H9 (cell line): Measurements from ENCODE around the gene RAB11FIP4. TPM values are rescaled to one million over a fixed set of nuclear protein-coding genes. Genes with fewer than 3 reads are reported as not detected.

Experiments used
- DNase-seq: peaks from one replicate; pipeline ENCODE4 v3.0.0-alpha.2; 2017
- H2AFZ ChIP-seq: one replicate; pipeline ENCODE4 v1.6.1; 2013; ENCODE audit warnings: mild to moderate bottlenecking, low read length, control low read depth, moderate library complexity
- H2AK5ac ChIP-seq: 2 replicates; pipeline ENCODE4 v1.6.1; 2013; ENCODE audit warnings: low read length, control low read depth, mixed read lengths; ENCODE audit not compliant: insufficient read length
- H2BK120ac ChIP-seq: one replicate; pipeline ENCODE4 v1.6.1; 2013; ENCODE audit warnings: low read depth, mild to moderate bottlenecking, low read length, control low read depth, inconsistent platforms; ENCODE audit not compliant: poor library complexity, severe bottlenecking
- H2BK12ac ChIP-seq: 2 replicates; pipeline ENCODE4 v1.6.1; 2013; ENCODE audit warnings: low read length, control low read depth, mixed read lengths, low read depth; ENCODE audit not compliant: insufficient read length
- H2BK15ac ChIP-seq: 2 replicates; pipeline ENCODE4 v1.6.1; 2013; ENCODE audit warnings: low read depth, low read length, control low read depth
- H2BK20ac ChIP-seq: one replicate; pipeline ENCODE4 v1.6.1; 2013; ENCODE audit warnings: low read depth, mild to moderate bottlenecking, low read length, control low read depth, inconsistent platforms; ENCODE audit not compliant: poor library complexity, severe bottlenecking
- H2BK5ac ChIP-seq: 2 replicates; pipeline ENCODE4 v1.6.1; 2013; ENCODE audit warnings: low read length, control low read depth, mixed read lengths; ENCODE audit not compliant: insufficient read length
- H3K14ac ChIP-seq: 2 replicates; pipeline ENCODE4 v1.6.1; 2013; ENCODE audit warnings: low read length, control low read depth; ENCODE audit not compliant: insufficient read depth
- H3K18ac ChIP-seq: 2 replicates; pipeline ENCODE4 v1.6.1; 2013; ENCODE audit warnings: low read depth, mild to moderate bottlenecking, mixed read lengths, low read length, control low read depth; ENCODE audit not compliant: insufficient read length
- H3K23ac ChIP-seq: 2 replicates; pipeline ENCODE4 v1.6.1; 2013; ENCODE audit warnings: low read length, control low read depth, mixed read lengths, low read depth; ENCODE audit not compliant: insufficient read length
- H3K23me2 ChIP-seq: 2 replicates; pipeline ENCODE4 v1.6.1; 2013; ENCODE audit warnings: low read depth, mild to moderate bottlenecking, mixed read lengths, low read length, control low read depth; ENCODE audit not compliant: insufficient read length, poor library complexity, severe bottlenecking
- H3K27ac ChIP-seq: 2 replicates; pipeline ENCODE4 v1.5.1; 2013; ENCODE audit warnings: low read length, control low read depth, mixed read lengths, low read depth; ENCODE audit not compliant: insufficient read length
- H3K27me3 ChIP-seq: 2 replicates; pipeline ENCODE4 v1.6.1; 2013; ENCODE audit warnings: low read length, control low read depth, inconsistent platforms; ENCODE audit not compliant: insufficient read depth
- H3K4ac ChIP-seq: 2 replicates; pipeline ENCODE4 v1.6.1; 2013; ENCODE audit warnings: low read depth, mild to moderate bottlenecking, control low read depth, inconsistent platforms, low read length, moderate library complexity
- H3K4me1 ChIP-seq: 2 replicates; pipeline ENCODE4 v1.6.1; 2013; ENCODE audit warnings: low read length, control low read depth, inconsistent platforms; ENCODE audit not compliant: insufficient read depth
- H3K4me2 ChIP-seq: 2 replicates; pipeline ENCODE4 v1.6.1; 2013; ENCODE audit warnings: low read length, control low read depth, mixed read lengths; ENCODE audit not compliant: insufficient read length, insufficient read depth
- H3K56ac ChIP-seq: 2 replicates; pipeline ENCODE4 v1.6.1; 2013; ENCODE audit warnings: low read depth, mild to moderate bottlenecking, mixed read lengths, low read length, control low read depth; ENCODE audit not compliant: insufficient read length
- H3K79me1 ChIP-seq: 2 replicates; pipeline ENCODE4 v1.6.1; 2013; ENCODE audit warnings: low read depth, mild to moderate bottlenecking, moderate library complexity, low read length, control low read depth, inconsistent platforms; ENCODE audit not compliant: insufficient read depth, poor library complexity, severe bottlenecking
- H3K79me2 ChIP-seq: 2 replicates; pipeline ENCODE4 v1.6.1; 2013; ENCODE audit warnings: low read length, control low read depth, inconsistent platforms; ENCODE audit not compliant: insufficient read depth
- H3K9ac ChIP-seq: 2 replicates; pipeline ENCODE4 v1.6.1; 2013; ENCODE audit warnings: low read length, control low read depth, mixed read lengths; ENCODE audit not compliant: insufficient read length; ENCODE audit errors: extremely low read depth
- H3K9me3 ChIP-seq: one replicate; pipeline ENCODE4 v1.6.1; 2013; ENCODE audit warnings: low read depth, low read length, inconsistent platforms; ENCODE audit not compliant: control insufficient read depth
- H3T11ph ChIP-seq: one replicate; pipeline ENCODE4 v1.6.1; 2013; ENCODE audit warnings: mild to moderate bottlenecking, low read length, control low read depth, inconsistent platforms
- H4K20me1 ChIP-seq: one replicate; pipeline ENCODE4 v1.6.1; 2013; ENCODE audit not compliant: control insufficient read depth, insufficient read length, insufficient read depth
- H4K5ac ChIP-seq: 2 replicates; pipeline ENCODE4 v1.6.1; 2013; ENCODE audit warnings: low read depth, mild to moderate bottlenecking, mixed read lengths, low read length, control low read depth; ENCODE audit not compliant: insufficient read length
- H4K8ac ChIP-seq: replicated peaks from 2 replicates; pipeline ENCODE4 v1.6.1; 2013; ENCODE audit warnings: low read length, control low read depth, mixed read lengths, low read depth; ENCODE audit not compliant: insufficient read length
- H4K91ac ChIP-seq: 2 replicates; pipeline ENCODE4 v1.6.1; 2013; ENCODE audit warnings: low read depth, mild to moderate bottlenecking, moderate library complexity, mixed read lengths, low read length, control low read depth; ENCODE audit not compliant: insufficient read length
- H3K27ac Mint-ChIP-seq, 3 experiments: 2 replicates in 2 of 3; 3 replicates in 1 of 3; pipeline ENCODE4 v1.8.0; 2020 to 2021; ENCODE audit warnings: mixed read lengths in 3 of 3, mild to moderate bottlenecking in 1 of 3, moderate library complexity in 1 of 3
- H3K27me3 Mint-ChIP-seq: 2 replicates; pipeline ENCODE4 v1.8.0; 2021; ENCODE audit warnings: low read depth, mild to moderate bottlenecking, moderate library complexity, mixed read lengths
- H3K36me3 Mint-ChIP-seq, 3 experiments: 2 replicates in 2 of 3; 3 replicates in 1 of 3; pipeline ENCODE4 v1.8.0; 2020 to 2021; ENCODE audit warnings: low read depth in 3 of 3, mixed read lengths in 3 of 3; ENCODE audit not compliant: insufficient read depth in 1 of 3
- H3K4me1 Mint-ChIP-seq, 2 experiments: 2 replicates each; pipeline ENCODE4 v1.8.0; 2020; ENCODE audit warnings: mixed read lengths in 2 of 2
- H3K4me3 Mint-ChIP-seq, 2 experiments: 2 replicates in 1 of 2; 3 replicates in 1 of 2; pipeline ENCODE4 v1.8.0; 2020 to 2021; ENCODE audit warnings: mild to moderate bottlenecking in 2 of 2, mixed read lengths in 2 of 2, moderate library complexity in 1 of 2
- H3K9me3 Mint-ChIP-seq, 2 experiments: 2 replicates in 1 of 2; 3 replicates in 1 of 2; pipeline ENCODE4 v1.8.0; 2020; ENCODE audit warnings: mild to moderate bottlenecking in 2 of 2, mixed read lengths in 2 of 2, moderate library complexity in 1 of 2
- CTCF ChIP-seq: fragments of 200-600 bp; sonication (generic); conservative IDR thresholded peaks from 3 replicates; pipeline ENCODE4 v1.8.0; 2021; ENCODE audit warnings: antibody characterized with exemption, mild to moderate bottlenecking
- WGBS: extraction: QIAGEN DNeasy Blood & Tissue Kit; methylation state at CpG from one replicate; pipeline ENCODE4 v1.1.7; 2013; ENCODE audit warnings: missing lambda C conversion rate, low lambda C conversion rate, mixed read lengths; ENCODE audit not compliant: insufficient read length; ENCODE audit errors: extremely low coverage; 5-methylcytosine and 5-hydroxymethylcytosine counted together
- total RNA-seq: library from RNA; stranded (reverse); gene quantifications from 2 replicates; pipeline ENCODE4 v1.2.1, GENCODE V29; 2021

Gene RAB11FIP4
- total RNA-seq, 1 experiment from 2014 or later = 25.7 TPM

GRCh38 chr17:31496601-31497000 lies 105.1 kb downstream of the RAB11FIP4 start:
- Histone ChIP-seq H3K23me2 (no peaks in the 10 kb centered on the region), H3K27ac (no peak overlapping the region), H2BK15ac (no peak overlapping the region), H3K56ac (no peak overlapping the region), H3K9ac (peak overlapping the region; percentile 20), H2BK12ac (no peak overlapping the region), H3K23ac (no peak overlapping the region), H3K9me3 (no peaks in the 10 kb centered on the region), H2AK5ac (no peak overlapping the region), H3K4me2 (no peak overlapping the region), H2BK5ac (no peak overlapping the region), H2BK20ac (no peak overlapping the region), H3K18ac (no peak overlapping the region), H4K5ac (no peak overlapping the region), H3K4me1 (peaks cover 8% of the 10 kb centered on the region; the same call in 1 of the 2 replicates), H4K91ac (no peak overlapping the region), H2AFZ (no peak overlapping the region), H3T11ph (no peak overlapping the region), H3K14ac (no peak overlapping the region), H3K79me1 (peaks cover 2% of the 10 kb centered on the region), H3K4ac (no peak overlapping the region), H3K79me2 (peaks cover 4% of the 10 kb centered on the region; the same call in 1 of the 2 replicates), H2BK120ac (no peak overlapping the region), H4K8ac (no peak overlapping the region), H4K20me1 (no peaks in the 10 kb centered on the region), H3K27me3 (no peaks in the 10 kb centered on the region)
- Mint-ChIP-seq H3K36me3 (no peaks in the 10 kb centered on the region), H3K27me3 (peaks cover 1% of the 10 kb centered on the region; the same call in 1 of the 2 replicates), H3K4me3 (no peak overlapping the region), H3K27ac (peak overlapping the region in 1 of 3 experiments; percentile 25; a peak in 1 of 7 replicates), H3K9me3 (no peaks in the 10 kb centered on the region), H3K4me1 (peaks cover 62 to 84% of the 10 kb centered on the region in 2 experiments)
- no CpG with 5 or more reads among the region's 6 CpGs for WGBS
- TF ChIP-seq CTCF = no peak
- no peak for DNase-seq
